Measurements from ENCODE around the gene CTTNBP2NL.
"Not testable (repeated sequence)": the region's sequence is repeated elsewhere in the genome, so short reads cannot be mapped to it uniquely, and the experiment has no call there.

CTTNBP2NL gene

DNA sequence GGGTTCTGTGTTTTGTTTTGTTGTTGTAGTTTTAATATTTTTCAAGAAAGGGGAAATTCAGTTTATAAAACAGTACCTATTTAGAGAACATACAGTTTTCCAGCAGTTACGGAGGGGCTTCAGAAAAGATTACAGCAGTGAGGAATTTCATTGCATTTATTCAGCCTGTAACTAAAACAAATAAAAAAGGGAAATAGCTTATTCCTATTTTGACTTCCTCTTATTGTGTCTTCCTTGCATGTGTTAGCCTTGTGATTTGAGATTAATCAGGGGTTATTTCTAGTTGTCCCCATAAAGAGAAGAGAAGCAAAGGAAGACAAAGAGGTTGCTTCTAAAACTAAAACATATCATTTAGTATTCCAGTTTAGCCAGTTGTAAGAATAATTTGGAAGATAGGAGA, 35.0 kb downstream of the CTTNBP2NL start:
- Mint-ChIP-seq H3K4me3 (no peak overlapping the region), H3K27me3 (peaks cover 1% of the 10 kb centered on the region), H3K9me3 (ENCODE audit: low read depth) (no peaks in the 10 kb centered on the region), H3K4me1 (ENCODE audit: low read depth) (no peaks in the 10 kb centered on the region), H3K36me3 (no peaks in the 10 kb centered on the region), H3K27ac (no peak overlapping the region)

DNA sequence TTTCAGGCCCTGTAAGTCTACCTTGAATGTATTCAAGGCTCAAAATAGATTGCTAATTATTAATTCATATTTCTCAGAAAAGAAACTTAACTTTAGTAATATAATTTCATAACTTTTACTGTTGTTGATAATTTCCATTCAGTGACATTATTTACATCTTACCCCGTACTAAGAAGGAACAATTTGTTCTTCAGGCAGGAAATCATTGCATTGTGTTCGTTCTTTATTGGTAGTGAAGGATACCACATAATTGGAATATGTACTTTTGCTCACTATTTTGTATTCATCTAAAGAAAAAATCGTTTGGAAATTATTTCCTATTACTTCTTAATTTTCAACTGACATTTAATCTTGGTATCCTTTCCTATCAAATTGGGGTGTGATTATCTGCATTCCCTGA, 39.4 kb downstream of the CTTNBP2NL start:
- Mint-ChIP-seq H3K27me3 (peaks cover 5% of the 10 kb centered on the region), H3K4me1 (ENCODE audit: low read depth) (no peaks in the 10 kb centered on the region), H3K36me3 (no peaks in the 10 kb centered on the region), H3K4me3 (no peak overlapping the region), H3K9me3 (ENCODE audit: low read depth) (peaks cover 3% of the 10 kb centered on the region), H3K27ac (no peak overlapping the region)

GRCh38 chr1:112436384-112437156, 40.6 kb downstream of the CTTNBP2NL start:
- Mint-ChIP-seq H3K4me1 (ENCODE audit: low read depth) (no peaks in the 10 kb centered on the region), H3K27me3 (peaks cover 8% of the 10 kb centered on the region), H3K27ac (no peak overlapping the region), H3K9me3 (ENCODE audit: low read depth) (peaks cover 3% of the 10 kb centered on the region), H3K36me3 (no peaks in the 10 kb centered on the region), H3K4me3 (no peak overlapping the region)

GRCh38 chr1:112438156-112438555, 42.1 kb downstream of the CTTNBP2NL start:
- H3K36me3 Mint-ChIP-seq; H3K4me3 Mint-ChIP-seq; H3K4me1 Mint-ChIP-seq (ENCODE audit: low read depth); H3K27me3 Mint-ChIP-seq; H3K9me3 Mint-ChIP-seq (ENCODE audit: low read depth); H3K27ac Mint-ChIP-seq: not testable (repeated sequence)

GRCh38 chr1:112439592-112439991, 43.6 kb downstream of the CTTNBP2NL start:
- H3K4me3 Mint-ChIP-seq, result no peak overlapping the region

GRCh38 chr1:112440574-112440973, 44.6 kb downstream of the CTTNBP2NL start:
- no peaks in the 10 kb centered on the region for H3K36me3 Mint-ChIP-seq

More at GRCh38 chr1:112439592-112439991, 43.6 kb downstream of the CTTNBP2NL start:
- Mint-ChIP-seq H3K36me3 (no peaks in the 10 kb centered on the region), H3K9me3 (ENCODE audit: low read depth) (peaks cover 3% of the 10 kb centered on the region), H3K4me1 (ENCODE audit: low read depth) (no peaks in the 10 kb centered on the region), H3K27ac (no peak overlapping the region), H3K27me3 (peaks cover 8% of the 10 kb centered on the region)

DNA sequence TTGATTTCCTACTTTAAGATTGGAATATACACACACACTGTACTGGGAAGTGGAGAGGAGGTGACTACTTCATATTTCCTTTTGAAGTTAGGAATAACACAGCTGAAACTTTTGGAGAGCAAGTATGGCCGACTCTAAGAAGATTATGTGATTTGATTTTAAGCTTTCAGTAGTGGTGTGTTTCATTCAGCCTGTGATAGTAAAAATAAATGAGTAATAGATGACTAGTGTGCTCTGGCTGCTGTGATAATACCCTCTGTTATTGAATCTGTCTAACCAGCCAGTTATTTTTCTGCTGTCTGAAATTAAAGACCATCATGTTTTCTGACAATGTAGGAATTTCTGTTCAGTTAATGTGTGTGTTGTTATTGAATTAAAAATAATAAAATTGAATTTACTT, 48.3 kb downstream of the CTTNBP2NL start:
- Mint-ChIP-seq H3K4me3 (no peak overlapping the region), H3K9me3 (ENCODE audit: low read depth) (no peaks in the 10 kb centered on the region), H3K4me1 (ENCODE audit: low read depth) (no peaks in the 10 kb centered on the region), H3K27me3 (peaks cover 3% of the 10 kb centered on the region), H3K36me3 (no peaks in the 10 kb centered on the region), H3K27ac (no peak overlapping the region)

More at GRCh38 chr1:112440574-112440973, 44.6 kb downstream of the CTTNBP2NL start:
- no peak overlapping the region for H3K27ac Mint-ChIP-seq
- peaks cover 8% of the 10 kb centered on the region for H3K27me3 Mint-ChIP-seq
- peaks cover 3% of the 10 kb centered on the region for H3K9me3 Mint-ChIP-seq (ENCODE audit: low read depth)
- H3K4me1 Mint-ChIP-seq (ENCODE audit: low read depth), result no peaks in the 10 kb centered on the region
- no peak overlapping the region for H3K4me3 Mint-ChIP-seq

- peaks cover 3% of the 10 kb centered on the region for H3K27me3 Mint-ChIP-seq
- no peaks in the 10 kb centered on the region for H3K36me3 Mint-ChIP-seq
- no peaks in the 10 kb centered on the region for H3K9me3 Mint-ChIP-seq (ENCODE audit: low read depth)
- no peak overlapping the region for H3K4me3 Mint-ChIP-seq
- H3K27ac Mint-ChIP-seq, result no peak overlapping the region
- no peaks in the 10 kb centered on the region for H3K4me1 Mint-ChIP-seq (ENCODE audit: low read depth)
Measured at GRCh38 chr1:112445596-112445995, 49.6 kb downstream of the CTTNBP2NL start.

DNA sequence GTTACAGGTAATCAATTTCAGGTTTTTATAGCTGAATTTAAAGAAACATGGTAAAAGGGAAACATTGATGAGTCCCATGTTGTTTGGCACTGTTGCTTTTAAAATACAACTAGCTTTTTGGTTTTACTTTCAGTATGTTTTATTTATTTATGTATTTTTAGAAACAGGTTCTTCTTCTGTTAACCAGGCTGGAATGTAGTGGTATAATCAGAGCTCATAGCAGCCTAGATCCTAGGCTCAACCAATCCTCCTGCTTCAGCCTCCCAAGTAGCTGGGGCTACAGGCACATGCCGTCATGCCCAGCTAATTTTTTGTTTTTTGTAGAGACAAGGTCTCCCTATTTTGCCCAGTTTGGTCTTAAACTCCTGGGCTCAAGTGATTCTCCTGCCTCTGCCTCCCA, 50.4 kb downstream of the CTTNBP2NL start:
- Mint-ChIP-seq H3K9me3 (ENCODE audit: low read depth) (no peaks in the 10 kb centered on the region), H3K27me3 (no peaks in the 10 kb centered on the region), H3K27ac (no peak overlapping the region), H3K4me3 (no peak overlapping the region), H3K36me3 (no peaks in the 10 kb centered on the region), H3K4me1 (ENCODE audit: low read depth) (no peaks in the 10 kb centered on the region)

DNA sequence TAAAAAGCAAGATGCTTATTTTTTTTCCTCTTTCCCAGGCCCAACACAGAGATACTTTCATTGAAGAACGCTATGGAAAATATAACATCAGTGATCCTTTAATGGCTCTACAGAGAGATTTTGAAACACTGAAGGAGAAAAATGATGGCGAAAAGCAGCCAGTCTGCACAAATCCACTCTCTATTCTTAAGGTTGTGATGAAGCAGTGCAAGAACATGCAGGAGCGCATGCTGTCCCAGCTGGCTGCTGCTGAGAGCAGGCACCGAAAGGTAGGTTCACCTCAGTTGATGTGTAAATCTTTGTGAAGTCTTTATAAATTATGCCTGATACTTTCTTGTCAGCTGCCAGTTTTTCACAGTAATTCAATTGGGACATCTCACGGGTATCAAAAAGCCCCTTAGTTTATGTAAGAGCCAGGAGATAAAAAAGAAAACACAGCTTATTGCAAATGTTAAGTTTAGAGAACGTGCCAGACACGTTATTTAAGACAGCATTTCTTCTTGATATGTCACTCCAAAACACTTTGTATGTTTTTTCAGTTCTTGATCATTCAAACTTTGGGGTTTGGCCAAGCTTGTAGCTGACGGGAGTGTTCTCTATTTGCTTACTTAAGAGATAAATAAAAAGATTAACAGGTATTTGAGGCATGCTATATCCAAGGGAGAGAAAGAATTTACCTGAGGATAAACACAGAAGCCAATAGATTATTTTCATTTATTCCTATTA, 53.1 kb downstream of the CTTNBP2NL start:
- H3K27ac Mint-ChIP-seq, result no peak overlapping the region

GRCh38 chr1:112449630-112449983, 53.6 kb downstream of the CTTNBP2NL start:
- H3K9me3 Mint-ChIP-seq (ENCODE audit: low read depth), result no peaks in the 10 kb centered on the region
- H3K4me1 Mint-ChIP-seq (ENCODE audit: low read depth), result no peaks in the 10 kb centered on the region
- no peaks in the 10 kb centered on the region for H3K27me3 Mint-ChIP-seq
- H3K27ac Mint-ChIP-seq, result no peak overlapping the region
- no peaks in the 10 kb centered on the region for H3K36me3 Mint-ChIP-seq
- H3K4me3 Mint-ChIP-seq, result no peak overlapping the region

More for the DNA sequence above, 53.1 kb downstream of the CTTNBP2NL start:
- Mint-ChIP-seq H3K4me3 (no peak overlapping the region), H3K27me3 (no peaks in the 10 kb centered on the region), H3K9me3 (ENCODE audit: low read depth) (no peaks in the 10 kb centered on the region), H3K36me3 (no peaks in the 10 kb centered on the region), H3K4me1 (ENCODE audit: low read depth) (no peaks in the 10 kb centered on the region)

DNA sequence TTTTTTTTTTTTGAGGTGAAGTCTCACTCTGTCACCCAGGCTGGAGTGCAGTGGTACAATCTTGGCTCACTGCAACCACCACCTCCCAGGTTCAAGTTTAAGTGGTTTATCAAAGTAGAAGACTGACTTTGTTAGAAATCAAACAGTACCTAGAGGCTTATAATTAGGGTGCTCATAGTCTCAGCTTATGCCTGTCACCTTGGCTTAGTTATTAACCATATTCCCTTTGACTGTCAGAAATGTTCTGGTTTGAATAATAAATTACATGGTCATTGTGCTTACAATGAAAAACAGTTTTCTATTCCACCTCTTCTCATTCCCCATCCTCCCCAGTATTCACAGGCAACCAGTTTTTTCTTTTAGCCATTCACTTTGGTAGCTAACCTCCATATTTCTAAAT, 54.8 kb downstream of the CTTNBP2NL start:
- Mint-ChIP-seq H3K4me1 (ENCODE audit: low read depth) (no peaks in the 10 kb centered on the region), H3K9me3 (ENCODE audit: low read depth) (no peaks in the 10 kb centered on the region), H3K27me3 (peaks cover 2% of the 10 kb centered on the region), H3K4me3 (no peak overlapping the region), H3K36me3 (no peaks in the 10 kb centered on the region), H3K27ac (no peak overlapping the region)

- H3K27me3 Mint-ChIP-seq; H3K4me1 Mint-ChIP-seq (ENCODE audit: low read depth); H3K4me3 Mint-ChIP-seq; H3K27ac Mint-ChIP-seq; H3K9me3 Mint-ChIP-seq (ENCODE audit: low read depth); H3K36me3 Mint-ChIP-seq: not testable (repeated sequence)
Measured at GRCh38 chr1:112451301-112451700, 55.3 kb downstream of the CTTNBP2NL start.

DNA sequence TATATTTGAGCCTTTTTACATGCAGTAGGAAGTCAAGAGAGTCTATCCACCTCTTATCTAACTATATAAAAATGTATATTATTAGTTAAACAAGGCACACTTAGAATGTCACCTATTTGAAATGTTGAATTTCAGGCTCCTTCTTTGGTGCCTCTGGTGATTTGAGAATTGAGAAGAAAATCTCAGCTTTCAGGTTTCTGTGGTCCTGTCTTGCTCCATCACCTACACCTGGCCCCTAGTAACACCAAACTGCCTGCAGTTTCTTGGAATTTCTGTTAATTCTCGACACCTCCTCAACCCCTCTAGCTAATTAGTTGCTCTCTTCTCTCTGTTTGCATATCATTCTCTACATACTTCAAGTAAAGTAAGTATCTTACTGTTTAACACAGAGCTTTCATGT, 57.9 kb downstream of the CTTNBP2NL start:
- Mint-ChIP-seq H3K4me1 (ENCODE audit: low read depth) (no peaks in the 10 kb centered on the region), H3K4me3 (no peak overlapping the region), H3K36me3 (no peaks in the 10 kb centered on the region), H3K9me3 (ENCODE audit: low read depth) (no peaks in the 10 kb centered on the region), H3K27ac (no peak overlapping the region), H3K27me3 (peaks cover 2% of the 10 kb centered on the region)

DNA sequence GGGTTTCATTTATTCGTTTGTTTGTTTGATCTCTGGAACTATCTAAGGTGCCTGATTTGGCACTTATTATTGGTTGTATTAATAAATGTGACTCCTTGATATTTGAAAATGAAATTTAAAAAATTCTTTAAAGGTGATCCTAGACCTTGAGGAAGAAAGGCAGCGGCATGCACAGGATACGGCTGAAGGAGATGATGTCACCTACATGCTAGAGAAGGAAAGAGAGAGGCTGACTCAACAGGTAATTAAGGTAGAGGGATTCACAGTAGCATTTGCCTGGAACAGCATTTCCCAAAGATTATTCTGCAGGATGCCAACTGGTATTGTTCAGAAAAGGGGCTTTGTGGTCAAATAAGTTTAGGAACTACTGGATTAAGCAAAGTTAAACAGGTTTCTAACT, 58.3 kb downstream of the CTTNBP2NL start:
- Mint-ChIP-seq H3K27ac (no peak overlapping the region), H3K4me1 (ENCODE audit: low read depth) (no peaks in the 10 kb centered on the region), H3K9me3 (ENCODE audit: low read depth) (no peaks in the 10 kb centered on the region), H3K4me3 (no peak overlapping the region), H3K36me3 (no peaks in the 10 kb centered on the region), H3K27me3 (peaks cover 2% of the 10 kb centered on the region)

DNA sequence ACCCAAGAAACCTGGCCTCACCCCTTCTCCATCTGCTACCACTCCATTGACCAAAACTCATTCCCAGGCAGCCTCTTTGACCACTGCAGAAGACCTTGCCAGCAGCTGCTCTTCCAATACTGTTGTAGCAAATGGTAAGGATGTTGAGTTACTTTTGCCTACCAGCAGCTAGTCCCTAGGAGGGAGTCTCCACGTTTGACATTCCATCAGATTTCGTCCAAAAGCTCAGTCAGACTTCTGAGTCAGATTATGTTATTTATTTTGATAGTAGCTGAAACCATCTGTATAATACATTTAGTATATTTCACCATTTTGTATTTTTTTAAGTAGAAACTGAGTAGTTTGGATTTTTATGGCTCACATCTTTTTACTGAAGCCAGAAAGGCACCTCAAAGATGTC, 61.2 kb downstream of the CTTNBP2NL start:
- peaks cover 2% of the 10 kb centered on the region for H3K27me3 Mint-ChIP-seq
- H3K9me3 Mint-ChIP-seq (ENCODE audit: low read depth), result no peaks in the 10 kb centered on the region
- no peaks in the 10 kb centered on the region for H3K36me3 Mint-ChIP-seq
- no peaks in the 10 kb centered on the region for H3K4me1 Mint-ChIP-seq (ENCODE audit: low read depth)
- no peak overlapping the region for H3K27ac Mint-ChIP-seq
- H3K4me3 Mint-ChIP-seq, result no peak overlapping the region
